Kasumi-1 (cell line): ENCODE measurements around the gene FAM229A.

Experiments used
- DNase-seq, 2 experiments: peaks; one replicate each; lab custom pipeline; 2025; lab: John Stamatoyannopoulos, UW

Gene FAM229A

DNA sequence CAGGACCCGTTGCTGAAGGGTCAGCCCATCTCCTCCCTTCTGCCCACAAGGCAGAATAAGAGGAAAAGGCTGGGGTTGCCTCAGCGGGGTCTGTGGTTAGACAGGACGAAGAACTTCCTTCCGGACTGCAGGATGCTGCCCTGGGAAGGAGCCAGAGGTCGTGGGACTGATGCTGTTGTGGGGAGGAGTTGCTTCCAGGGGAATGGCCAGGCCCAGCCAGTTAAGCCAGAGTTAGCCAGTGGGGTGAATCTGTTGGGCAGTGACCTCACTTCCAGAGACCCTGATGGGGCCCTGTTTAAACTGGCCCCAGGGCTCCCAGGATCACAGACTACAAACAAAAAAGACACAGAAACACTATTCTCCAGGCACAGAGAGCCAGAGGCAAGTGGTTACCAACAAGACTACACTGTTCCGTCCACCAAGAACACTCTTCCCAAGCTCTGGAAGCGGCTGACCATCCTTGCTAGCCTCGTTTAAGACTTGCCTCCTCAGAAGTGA is 13.0 kb downstream of the FAM229A start:
- DNase-seq = peak; percentile 38 to 50

DNA sequence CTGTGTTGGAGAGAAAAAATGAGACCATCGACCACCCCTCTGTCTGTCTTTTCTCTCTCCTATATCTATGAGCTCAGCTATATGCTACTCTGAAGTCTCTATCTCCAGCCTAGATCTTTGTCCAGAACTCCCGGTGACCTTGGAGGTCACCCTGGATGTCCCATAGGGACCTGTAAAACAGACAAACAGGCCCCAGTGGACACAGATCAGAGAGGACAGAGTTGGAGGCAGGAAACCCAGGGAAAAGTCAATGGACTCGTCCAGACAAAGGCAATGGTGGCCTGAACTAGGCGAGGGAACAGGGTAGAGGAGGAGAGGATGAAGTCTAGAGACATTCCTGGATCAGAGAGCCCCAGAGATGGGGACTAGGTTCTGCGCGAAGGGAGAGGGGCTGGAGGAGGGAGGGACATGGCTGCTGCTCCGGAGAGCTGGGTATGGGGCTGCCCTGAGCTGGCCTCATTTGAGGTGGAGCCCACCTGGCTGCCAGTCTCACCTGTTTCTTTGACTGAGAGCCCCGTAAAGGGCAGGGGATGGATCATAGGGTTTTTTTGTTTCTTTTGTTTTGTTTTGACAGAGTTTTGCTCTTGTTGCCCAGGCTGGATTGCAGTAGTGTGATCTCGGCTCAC is 15.6 kb downstream of the FAM229A start:
- DNase-seq = no peak

DNA sequence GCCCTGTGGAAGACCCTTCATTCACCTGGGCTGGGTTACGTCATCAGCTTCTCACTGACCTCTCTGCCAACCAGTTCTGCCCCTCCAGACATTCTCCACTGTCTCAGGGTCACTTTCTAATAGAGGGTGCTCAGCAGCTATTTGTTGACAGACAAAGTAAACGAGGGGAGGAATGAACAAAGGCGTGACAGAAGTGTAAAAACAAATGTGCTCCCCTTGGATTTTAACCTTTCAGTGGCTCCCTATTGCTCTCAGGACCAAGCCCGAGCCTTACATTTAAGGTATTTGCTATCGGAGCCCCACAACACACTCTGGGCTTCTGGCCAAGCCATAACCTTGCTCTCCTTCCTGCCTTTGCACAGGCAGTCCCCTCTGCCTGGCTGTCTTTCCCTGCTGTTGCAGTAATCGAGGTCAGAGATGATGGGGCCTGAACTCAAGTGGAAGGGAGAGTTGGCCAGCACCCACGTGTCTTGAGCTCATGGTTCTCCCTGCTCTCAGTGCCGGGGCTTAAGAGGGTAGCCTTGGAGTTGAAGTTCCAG is 16.9 kb downstream of the FAM229A start:
- DNase-seq = peak; percentile 63 to 75

DNA sequence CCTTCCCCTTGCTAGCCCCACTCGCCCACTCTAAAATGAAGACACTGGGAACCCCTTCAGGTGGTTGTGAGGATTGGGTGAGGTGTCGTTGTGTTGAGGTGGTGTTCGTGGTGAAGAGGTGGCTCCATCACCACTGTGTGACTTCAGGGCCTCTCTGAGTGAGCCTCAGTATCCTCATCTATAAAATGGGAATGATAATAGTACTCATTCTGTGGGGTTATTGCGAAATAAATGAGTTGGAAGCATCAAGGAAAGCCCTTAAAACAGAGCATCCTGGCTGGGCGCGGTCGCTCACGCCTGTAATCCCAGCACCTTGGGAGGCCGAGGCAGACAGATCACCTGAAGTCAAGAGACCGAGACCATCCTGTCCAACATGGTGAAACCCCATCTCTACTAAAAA is 19.6 kb downstream of the FAM229A start:
- DNase-seq = no peak

DNA sequence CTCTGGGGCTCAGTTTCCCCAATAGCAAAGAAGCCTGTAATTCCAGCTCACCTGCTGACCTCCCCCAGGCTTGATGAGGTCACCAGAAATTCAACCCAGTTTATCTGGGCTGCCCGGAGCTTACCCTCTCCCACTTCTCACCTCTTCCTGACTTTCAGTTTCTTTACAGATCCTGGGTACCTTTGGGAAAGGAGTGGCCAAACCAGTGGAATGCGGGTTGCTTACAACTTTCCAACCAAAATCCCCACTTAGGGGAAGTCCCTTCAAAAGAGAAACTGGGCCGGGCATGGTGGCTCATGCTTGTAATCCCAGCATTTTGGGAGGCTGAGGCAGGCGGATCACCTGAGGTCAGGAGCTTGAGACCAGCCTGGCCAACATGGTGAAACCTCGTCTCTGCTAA is 20.3 kb downstream of the FAM229A start:
- no peak for DNase-seq

DNA sequence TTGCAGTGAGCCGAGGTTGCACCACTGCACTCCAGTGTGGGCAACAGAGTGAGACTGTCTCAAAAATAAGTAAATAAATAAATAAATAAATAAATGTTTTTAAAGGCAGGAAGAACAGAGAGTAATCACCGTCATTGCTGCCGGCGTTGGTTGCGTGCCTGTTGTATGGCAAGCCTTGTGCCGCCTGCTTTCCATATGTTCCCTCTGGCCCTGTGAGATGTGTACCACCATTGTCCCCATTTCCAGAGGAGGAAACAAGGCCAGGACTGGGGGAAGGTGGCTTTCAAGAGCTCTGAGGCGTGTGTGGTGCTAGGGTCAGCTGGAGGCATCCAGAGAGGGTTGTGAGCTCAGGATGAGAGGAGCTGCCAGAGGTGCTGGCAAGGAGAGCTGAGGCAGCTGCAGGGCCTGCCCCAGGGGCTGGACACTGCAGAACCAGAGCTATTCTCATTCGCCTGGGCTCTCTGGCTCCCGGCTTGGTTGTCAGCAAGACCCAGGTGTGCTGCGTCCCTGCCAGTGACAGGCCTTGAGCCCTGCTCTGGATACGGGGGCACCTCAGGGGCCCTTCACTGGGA is 21.0 kb downstream of the FAM229A start:
- no peak for DNase-seq

DNA sequence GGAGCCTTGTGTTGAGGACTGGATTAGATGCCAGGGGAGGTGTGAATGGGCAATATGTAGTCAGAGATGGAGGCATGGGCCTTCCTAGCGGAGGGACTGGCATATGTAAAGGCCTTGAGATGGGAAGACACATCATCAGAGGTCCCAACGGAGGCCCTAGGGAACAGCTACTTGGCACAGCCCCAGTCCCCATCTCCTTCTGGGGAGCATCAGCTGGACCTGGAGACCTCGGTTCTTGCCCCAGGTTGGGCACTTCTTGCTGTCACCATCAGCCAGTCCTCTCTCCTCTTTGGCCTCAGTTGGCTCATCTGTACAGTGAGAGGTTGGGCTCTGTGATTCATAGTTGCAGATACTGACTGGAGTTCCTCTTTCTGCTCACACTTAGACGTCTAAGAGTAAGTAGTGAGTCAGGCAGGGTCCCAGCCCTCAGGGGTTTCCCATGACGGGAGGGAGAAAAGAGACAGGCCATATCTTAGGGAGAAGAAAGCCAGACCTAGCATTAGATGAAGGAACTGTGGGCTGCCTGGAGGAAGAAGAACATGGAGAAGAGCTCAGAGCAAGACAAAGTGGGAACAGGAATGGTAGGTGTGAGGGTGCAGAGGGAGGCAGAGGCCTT is 22.8 kb downstream of the FAM229A start:
- peak; percentile 92 to 93 for DNase-seq

DNA sequence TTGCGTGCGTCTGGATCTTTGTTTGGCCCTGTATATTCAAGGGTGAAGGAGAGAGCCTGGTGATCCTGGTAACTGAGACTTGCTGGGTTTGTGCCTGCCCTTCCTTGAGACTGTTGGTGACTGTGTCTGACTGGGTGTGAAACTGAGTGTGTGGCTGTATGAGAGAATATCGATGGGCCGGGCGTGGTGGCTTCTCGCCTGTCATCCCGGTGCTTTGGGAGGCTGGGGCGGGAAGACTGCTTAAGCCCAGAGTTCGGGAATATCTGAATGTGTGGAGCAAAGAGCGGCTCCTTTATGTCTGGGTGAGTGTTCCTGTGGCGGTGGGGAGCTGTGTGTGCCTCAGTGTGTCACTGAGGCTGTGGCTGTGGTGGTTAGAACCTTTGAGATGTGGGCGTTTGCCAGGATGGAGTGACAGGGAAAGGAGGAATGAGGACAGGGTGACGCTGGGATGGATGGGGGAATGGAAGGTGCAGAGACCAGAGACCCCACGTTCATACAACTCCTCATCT is 23.6 kb downstream of the FAM229A start:
- no peak for DNase-seq

DNA sequence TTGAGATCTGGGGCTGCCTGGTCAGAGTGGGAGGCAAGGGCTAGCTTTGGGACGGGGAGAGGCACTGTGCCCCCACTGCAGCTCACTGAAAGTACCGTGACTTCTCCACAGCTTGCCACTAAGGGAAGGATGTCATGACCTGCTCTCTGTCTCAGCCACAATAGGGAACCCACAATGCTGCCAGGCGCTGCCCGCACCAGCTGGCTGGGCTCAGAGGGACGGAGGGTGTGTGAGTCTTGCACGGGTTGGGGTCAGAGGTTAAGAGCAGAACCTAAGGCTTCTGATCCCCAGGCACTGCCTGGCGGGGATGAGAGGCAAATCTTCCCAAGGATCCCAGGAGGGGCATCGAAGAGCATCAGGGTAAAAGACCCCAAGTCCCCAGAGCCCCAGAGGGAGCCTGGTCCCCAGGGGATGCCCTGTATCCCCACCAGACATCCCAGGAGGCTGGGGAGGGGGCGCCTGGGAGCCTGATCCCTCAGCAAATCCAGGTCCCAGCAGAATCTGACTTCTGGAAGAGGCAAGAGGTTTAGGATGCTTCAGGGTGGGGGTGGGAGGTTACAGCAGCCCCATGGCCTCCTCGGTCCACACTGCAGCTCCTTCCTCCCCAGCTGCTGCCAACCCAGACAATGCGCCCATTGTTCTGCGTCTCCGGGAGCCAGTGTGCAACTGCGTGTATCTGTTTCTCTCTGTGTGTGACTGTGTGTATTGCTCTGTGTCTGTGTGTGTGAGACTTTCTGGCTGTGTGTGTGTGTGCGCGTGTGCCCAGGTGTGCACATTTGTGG is 24.2 kb downstream of the FAM229A start:
- DNase-seq = no peak

DNA sequence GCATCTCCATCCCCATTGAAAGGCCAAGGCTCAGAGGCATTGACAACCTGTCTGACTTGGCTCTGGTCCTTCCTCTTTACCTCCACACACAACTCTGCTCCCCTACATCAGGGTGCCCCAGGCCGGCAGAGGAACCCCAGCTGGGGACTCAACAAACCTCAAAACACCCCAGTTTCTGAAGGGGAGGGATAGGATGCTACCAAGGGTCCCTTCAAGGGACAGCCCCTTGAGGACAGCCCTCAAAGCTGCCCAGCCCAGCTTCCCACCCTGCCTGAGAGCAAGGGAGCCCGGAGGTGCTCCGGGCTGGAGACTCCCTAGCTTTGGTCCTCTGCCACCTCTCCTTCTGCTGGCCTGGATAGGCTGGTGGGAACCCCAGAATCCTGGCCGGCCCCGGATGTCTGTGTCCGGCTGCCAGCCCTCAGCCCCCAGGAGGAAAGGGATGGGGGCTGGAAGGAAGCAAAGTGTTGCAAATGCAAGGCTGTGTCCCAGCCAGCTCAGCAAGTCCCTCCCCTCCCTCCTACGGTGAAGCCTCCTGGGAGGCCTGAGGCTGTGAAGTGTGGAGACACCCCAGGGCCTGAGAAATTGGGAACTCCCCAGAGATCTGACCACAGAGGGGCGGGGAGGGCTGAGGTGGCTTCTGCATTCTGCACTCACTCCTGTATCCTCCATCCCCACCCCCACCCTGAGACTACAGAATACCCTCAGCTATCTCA is 25.2 kb downstream of the FAM229A start:
- DNase-seq = peak; percentile 90 to 93

DNA sequence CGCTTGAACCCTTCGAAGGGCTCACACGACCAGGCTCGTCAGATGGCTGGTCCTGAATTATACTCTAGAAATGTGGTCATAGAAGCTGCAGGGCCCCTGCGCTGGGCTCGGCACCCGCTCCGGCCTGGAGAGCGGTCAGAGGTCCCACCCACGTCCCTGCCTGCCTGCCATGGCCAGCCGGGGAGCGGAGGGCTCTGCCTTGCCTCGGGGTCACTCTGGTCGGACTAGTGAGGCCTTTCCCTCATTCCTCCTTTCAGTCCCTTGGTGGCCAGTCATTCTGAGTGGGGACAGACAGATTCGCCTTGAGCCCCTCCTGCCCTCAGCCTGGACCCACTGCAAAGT is 25.7 kb downstream of the FAM229A start:
- no peak for DNase-seq

DNA sequence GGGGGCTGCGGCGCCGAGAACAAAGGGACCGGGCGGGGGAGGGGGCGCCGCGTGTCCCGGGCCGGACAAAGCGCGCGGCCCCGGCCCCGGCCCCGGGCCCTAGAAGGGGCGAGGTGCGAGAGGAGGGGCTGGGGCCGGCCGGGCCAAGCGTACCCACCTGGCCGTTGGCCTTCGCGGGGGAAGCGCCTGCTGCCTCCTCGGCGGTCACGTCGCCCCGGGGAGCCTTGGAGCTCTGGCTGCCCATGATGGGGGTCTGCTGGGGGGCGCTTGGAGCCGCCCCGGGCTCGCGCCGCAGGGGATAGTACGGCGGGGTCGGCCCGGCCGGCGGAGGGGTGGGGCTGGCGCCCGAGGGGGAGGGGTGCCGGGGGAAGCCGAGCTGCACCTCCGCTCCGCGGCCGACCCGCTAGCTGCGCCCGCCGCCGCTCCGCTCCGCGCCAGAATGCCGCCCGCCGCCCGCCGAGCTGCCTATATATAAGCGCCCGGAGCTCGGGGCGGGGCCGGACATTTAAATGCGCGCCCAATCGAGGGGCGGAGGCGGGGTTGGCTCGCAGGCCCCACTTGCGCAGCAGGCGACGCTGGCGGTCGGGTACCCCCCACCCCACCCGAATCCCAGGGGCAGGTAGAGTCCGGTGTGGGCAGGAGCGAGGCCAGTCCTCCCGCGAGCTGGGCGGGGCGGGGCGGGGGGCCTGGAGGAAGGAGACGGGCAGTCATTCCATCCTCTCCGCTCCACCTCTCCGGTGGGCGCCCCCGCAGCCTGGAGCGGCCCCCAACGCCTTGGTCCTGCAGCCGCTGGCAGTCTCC is 26.3 kb downstream of the FAM229A start, which contains the start of gene MARCKSL1:
Gene MARCKSL1, minus strand, starts transcription at position 444 of the 801 bp plus-strand sequence. Its CDS starts 200 bp downstream, at position 244.
- peak; percentile 40 to 50 for DNase-seq

DNA sequence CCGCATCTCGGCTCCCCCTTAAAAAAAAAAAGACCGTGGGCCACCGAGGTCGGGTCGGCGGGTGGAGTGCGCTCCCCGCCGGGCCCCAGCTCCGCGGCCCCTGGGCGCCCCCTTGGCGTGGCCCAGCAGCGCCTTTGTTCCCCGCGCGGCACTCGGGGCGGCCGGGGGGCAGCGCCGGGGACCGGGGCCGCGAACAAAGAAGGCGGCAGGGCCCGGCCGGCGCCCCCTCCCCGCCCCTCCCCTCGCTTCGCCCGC is 26.8 kb downstream of the FAM229A start:
- DNase-seq = no peak

DNA sequence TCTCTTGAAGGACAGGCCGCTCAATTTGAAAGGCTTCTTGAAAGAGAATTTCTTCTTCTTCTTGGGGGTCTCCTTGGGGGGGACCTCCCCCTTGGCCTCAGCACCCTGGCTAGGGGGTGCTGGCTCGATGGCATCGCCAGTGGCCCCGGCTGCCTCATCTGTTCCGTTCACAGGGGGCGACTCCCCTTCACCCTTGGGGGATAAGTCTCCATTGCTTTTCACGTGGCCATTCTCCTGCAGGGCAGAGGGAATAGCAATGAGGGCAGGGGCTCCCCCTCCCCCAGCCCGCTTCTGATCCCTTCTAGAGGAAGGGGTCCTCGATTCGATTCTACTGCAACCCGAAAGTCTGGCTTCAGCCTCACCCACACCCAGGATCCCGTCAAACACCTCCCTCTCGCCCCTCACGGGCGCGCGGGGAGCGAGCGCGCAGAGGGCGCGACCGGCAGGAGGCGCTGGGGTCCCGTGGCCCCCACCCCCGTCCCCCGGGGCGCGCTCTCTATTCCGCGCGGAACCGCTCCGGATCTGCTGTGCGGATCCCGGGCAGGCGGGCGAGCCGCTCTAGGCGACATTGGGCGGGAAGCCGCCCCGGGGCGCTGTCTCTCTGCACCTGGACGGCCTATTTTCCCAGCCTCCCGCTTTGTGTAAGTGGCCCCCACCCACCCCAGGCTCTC is 27.3 kb downstream of the FAM229A start:
- peak; percentile 33 to 41 for DNase-seq

DNA sequence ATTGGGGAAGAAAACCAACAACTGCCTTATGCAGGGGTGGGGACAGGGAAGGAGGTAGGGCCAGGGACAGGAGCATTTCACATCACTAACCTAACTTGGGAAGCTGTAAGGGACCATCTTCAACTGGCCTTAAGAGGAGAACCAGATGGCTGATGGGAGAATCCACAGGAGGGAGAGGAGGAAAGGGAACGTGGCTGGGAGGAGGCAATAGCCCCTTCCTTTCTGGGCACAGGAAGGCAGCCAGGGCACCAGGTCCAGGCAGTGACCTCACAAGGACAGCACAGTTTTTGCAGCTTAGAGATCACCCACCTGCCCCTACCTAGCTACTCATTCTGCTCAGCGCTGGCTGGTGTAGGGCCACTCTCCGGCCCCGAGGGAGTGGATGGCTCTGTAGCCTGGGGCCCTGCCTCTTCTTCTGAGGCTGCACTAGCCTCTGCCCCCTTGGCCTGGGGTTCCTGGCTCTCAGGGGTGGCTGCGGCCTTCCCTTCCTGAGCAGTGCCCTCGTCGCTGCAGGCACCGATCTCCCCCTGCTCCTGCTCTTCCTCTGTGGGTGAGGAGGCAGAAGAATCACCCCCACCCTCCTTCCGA is 27.9 kb downstream of the FAM229A start:
- no peak for DNase-seq

DNA sequence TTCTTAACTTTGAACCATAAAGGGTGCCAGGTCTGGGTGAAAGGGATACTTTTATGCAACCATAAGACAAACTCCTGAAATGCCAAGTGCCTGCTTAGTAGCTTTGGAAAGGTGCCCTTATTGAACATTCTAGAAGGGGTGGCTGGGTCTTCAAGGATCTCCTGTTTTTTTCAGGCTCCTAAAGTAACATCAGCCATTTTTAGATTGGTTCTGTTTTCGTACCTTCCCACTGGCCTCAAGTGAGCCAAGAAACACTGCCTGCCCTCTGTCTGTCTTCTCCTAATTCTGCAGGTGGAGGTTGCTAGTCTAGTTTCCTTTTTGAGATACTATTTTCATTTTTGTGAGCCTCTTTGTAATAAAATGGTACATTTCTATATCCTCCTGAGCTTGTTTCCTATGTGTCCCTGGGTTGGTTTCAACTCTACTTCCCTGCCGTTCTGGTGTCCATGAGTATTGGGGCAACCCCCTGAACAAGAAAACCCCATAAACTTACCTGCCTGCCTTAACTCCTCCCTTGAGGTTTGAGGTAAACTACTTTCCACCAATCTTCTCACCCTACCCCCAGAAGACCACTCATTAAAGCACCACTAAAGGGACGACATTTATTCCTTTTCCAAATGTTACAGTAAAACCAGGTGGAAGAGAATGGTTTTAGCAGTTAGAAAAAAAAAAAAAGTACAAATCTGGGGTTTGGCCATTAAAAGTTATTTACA is 28.9 kb downstream of the FAM229A start:
- no peak for DNase-seq

DNA sequence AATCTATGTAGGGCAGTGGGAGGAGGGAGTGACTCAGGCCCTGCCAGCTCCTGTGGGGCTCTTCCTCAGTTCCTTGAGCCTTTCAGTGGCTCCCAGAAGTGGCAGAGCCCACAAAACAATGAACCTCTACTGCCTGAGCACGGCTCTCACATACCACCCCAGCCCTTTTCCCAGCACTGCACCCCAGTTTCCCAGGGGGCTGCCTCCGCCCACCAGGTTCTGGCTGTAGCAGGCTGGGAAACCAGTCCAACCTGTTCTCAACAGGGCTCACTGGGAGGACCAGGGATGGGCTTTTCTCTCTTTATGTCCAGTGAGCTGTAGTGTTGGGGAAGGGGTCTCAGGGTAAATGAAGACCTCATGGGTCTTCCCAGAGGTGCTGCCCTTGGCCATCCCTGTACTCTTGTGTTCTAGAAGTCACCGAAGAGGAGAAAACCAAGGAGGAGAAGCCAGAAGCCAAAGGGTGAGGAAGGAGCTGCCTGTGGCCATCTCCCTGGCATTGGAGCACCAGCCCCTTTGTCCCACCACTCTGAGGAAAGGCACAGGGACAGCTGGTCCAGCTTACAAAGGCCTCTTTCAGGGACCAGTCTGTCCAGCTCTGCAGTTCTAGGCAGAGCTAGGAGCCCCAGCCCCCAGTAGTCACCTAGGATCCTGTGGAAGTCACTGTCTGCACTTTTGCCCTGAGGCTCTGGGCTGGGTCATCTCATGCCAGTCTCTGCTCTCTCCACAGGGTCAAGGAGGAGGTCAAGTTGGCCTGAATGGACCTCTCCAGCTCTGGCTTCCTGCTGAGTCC is 29.8 kb downstream of the FAM229A start:
- DNase-seq = no peak

DNA sequence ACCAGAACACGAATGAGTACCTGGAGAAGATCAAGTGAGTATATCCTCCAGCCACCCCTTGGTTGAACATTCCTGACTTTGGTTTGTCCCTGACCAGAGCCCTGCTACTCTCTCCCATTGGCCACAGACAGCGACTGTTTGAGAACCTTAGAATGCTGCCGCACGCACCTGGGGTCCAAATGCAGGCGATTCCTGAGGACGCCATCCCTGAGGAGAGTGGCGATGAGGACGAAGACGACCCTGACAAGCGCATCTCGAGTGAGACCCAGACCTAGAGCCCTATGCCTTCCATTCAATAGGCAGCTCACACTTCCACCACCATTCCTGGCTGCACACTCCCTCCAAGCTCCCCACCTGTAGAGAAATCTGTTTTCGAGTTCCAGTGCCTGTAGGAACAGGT is 30.7 kb downstream of the FAM229A start:
- no peak for DNase-seq
